ENCODE measurements around the gene DNAJC5.
"Not testable (repeated sequence)": the region's sequence is repeated elsewhere in the genome, so short reads cannot be mapped to it uniquely, and the experiment has no call there.

DNAJC5 gene

DNA sequence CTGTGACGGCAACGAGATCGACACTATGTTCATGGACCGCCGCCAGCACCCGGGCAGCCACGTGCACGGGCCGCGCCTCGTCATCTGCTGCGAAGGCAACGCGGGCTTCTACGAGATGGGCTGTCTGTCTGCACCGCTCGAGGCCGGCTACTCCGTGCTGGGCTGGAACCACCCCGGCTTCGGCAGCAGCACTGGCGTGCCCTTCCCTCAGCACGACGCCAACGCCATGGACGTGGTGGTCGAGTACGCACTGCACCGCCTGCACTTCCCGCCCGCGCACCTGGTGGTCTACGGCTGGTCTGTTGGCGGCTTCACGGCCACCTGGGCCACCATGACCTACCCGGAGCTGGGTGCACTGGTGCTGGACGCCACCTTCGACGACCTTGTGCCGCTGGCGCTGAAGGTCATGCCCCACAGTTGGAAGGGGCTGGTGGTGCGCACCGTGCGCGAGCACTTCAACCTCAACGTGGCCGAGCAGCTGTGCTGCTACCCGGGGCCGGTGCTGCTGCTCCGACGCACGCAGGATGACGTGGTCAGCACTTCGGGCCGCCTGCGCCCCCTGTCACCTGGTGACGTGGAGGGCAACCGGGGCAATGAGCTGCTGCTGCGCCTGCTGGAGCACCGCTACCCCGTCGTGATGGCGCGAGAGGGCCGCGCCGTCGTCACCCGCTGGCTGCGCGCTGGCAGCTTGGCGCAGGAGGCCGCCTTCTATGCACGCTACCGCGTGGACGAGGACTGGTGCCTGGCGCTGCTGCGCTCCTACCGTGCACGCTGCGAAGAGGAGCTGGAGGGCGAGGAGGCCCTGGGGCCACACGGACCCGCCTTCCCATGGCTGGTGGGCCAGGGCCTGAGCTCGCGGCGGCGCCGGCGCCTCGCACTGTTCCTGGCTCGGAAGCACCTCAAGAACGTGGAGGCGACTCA, 32.7 kb upstream of the DNAJC5 start:
- TF ChIP-seq, protein P1, sequence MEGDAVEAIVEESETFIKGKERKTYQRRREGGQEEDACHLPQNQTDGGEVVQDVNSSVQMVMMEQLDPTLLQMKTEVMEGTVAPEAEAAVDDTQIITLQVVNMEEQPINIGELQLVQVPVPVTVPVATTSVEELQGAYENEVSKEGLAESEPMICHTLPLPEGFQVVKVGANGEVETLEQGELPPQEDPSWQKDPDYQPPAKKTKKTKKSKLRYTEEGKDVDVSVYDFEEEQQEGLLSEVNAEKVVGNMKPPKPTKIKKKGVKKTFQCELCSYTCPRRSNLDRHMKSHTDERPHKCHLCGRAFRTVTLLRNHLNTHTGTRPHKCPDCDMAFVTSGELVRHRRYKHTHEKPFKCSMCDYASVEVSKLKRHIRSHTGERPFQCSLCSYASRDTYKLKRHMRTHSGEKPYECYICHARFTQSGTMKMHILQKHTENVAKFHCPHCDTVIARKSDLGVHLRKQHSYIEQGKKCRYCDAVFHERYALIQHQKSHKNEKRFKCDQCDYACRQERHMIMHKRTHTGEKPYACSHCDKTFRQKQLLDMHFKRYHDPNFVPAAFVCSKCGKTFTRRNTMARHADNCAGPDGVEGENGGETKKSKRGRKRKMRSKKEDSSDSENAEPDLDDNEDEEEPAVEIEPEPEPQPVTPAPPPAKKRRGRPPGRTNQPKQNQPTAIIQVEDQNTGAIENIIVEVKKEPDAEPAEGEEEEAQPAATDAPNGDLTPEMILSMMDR (conservative IDR thresholded peaks at IDR 0.05; ENCODE audit: control insufficient read depth, insufficient read depth, low read depth, low read length), result no peak
- no peak for DNase-seq (ENCODE audit: low read depth)
- H3K4me3 ChIP-seq (ENCODE audit: control insufficient read depth, low read depth, low read length), result no peak overlapping the region

DNA sequence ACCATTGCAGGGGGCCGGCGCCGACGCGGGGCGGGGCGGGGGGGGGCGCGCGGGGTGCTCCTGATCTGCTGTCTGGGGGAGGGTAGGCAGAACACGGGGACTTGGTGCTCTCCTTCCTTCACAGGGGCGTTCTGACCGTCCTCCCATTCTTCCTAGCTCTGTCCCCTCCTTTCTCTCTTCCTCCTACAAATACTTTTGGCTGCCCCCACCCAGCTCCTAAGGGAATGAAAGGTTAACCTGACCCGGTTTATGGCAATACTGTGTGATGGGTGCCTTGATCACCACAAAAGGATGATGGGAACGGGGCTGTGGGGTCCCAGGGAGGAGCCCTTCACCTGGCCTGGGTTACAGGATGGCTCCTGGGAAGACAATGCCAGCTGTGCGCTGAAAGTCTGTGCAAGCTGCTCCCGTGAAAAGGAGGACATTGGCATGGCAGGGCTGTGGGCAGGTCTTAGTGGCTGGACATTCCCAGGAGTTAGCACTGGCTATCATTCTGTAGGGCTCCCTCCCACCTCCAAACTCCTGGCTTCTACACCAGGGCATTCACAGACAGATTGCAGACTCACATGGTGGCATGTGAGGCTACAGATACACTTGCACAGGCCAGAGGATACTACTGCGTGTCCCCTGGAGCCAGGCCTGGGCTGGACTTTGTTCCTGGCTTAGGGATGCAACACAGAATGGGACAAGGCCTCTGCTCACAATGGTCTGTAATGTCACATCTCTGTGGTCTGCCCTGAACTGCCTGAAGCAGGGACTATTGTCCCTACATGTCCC, 31.7 kb upstream of the DNAJC5 start:
- peak overlapping the region; percentile 74 for H3K4me3 ChIP-seq (ENCODE audit: control insufficient read depth, low read depth, low read length)
- TF ChIP-seq, protein P1 (conservative IDR thresholded peaks at IDR 0.05; ENCODE audit: control insufficient read depth, insufficient read depth, low read depth, low read length), result no peak
- DNase-seq (ENCODE audit: low read depth), result no peak

DNA sequence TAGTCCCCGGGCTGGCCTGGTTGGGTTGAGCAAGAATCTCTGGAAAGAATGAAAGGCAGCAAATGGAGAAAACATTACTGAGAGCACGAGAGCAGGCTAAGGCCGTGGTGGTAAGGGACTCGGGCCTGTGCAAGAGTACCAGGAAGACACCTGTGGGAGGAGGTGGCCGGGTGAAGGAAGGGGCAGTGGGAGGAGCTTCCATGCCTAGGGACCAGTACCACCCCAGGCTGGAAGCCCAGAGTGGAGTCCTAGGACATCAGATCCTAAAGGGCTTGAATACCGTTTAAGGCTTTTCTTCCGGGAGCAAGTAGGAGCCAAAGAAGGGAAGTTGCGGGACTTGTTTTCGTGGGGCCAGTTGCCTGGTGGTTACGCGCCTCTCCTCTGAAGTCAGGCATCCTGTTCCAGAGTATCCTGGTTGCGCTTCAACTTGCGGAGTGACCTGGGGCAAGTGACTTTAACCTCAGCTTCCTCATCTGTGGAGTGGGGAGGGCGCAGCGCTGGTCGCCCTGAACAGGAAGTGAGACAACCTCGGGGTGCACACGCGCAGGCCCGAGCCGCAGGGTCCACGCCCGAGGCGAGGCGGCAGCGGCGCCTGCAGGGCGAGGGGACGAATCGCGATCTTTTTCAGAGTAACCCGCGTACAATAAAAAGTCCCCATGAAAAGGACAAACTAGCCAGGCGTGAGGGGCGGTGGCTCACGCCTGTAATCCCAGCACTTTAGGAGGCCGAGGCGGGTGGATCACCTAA, 31.0 kb upstream of the DNAJC5 start:
- TF ChIP-seq, protein P1 (conservative IDR thresholded peaks at IDR 0.05; ENCODE audit: control insufficient read depth, insufficient read depth, low read depth, low read length), result peak; percentile 46
- H3K4me3 ChIP-seq (ENCODE audit: control insufficient read depth, low read depth, low read length), result peak overlapping the region; percentile 74
- DNase-seq (ENCODE audit: low read depth), result peak; percentile 76

DNA sequence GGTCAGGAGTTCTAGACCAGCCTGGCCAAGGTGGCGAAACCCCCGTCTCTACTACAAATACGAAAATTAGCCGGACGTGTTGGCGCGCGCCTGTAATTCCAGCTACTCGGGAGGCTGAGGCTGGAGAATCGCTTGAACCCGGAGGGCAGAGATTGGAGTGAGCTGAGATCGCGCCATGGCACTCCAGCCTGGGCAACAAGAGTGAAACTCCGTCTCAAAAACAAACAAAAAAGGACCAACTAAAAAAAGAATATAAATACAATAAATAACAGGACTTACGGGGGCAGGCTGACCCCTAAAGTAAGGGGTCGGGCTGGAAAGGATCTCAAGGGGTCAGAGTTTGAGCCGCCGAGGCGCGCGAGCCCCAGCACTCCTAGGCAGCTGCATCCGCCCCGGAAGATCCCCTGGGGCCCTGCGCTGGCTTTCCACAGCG, 30.4 kb upstream of the DNAJC5 start:
- TF ChIP-seq, protein P1 (conservative IDR thresholded peaks at IDR 0.05; ENCODE audit: control insufficient read depth, insufficient read depth, low read depth, low read length), result no peak
- no peak for DNase-seq (ENCODE audit: low read depth)
- peak overlapping the region; percentile 74 for H3K4me3 ChIP-seq (ENCODE audit: control insufficient read depth, low read depth, low read length)

DNA sequence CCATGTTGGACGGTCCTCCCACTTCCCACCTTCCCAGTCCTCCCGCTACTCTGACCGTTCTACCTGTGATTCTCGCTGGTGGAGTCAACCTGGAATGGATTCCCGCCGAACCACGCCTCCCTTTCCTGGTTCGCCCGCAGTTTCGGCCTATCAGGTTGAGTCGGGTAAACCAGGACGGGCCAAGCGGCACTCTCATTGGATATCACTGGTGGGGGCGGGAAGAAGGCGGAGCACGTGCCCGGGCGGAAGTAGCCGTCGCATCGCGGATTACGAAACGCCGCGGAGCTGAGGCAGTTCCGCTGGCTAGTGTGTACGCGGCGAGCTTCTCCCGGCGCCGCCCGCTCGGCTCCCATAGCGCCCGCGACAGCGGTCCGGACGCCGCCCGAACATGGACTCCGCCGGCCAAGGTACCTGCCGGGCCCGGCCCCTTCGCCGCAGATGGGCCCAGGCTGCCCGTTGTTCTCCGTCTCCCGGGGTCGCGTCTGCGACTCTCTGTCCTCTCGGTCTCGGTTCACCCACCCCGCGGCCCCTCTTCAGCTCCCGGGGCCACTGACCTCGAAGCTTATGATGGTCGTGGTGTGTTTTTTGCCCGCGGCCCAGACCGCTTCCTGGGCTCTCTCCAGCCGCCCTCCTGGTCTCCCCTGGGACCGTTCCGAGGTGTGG, 29.8 kb upstream of the DNAJC5 start, which contains the start of gene TPD52L2:
TPD52L2 (plus strand) TSS at position 293 of the 663 bp plus-strand sequence; CDS start at position 389, 96 bp downstream.
- TF ChIP-seq, protein P1 (conservative IDR thresholded peaks at IDR 0.05; ENCODE audit: control insufficient read depth, insufficient read depth, low read depth, low read length), result no peak
- peak; percentile 97 for DNase-seq (ENCODE audit: low read depth)
- H3K4me3 ChIP-seq (ENCODE audit: control insufficient read depth, low read depth, low read length), result peak within 1 kb of the TSS; percentile 74

DNA sequence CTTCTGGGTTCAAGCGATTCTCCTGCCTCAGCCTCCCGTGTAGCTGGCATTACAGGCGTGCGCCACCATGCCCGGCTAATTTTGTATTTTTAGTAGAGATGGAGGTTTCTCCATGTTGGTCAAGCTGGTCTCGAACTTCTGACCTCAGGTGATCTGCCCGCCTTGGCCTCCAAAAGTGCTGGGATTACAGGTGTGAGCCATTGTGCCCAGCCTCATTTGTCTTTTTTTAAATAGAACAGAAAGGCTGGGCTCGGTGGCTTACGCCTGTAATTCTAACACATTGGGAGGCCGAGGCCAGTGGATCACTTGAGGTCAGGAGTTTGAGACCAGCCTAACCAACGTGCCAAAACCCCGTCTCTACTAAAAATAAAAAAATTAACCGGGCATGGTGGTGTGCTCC, 27.9 kb upstream of the DNAJC5 start:
- not testable (repeated sequence) for DNase-seq (ENCODE audit: low read depth); H3K4me3 ChIP-seq (ENCODE audit: control insufficient read depth, low read depth, low read length)
